Measurements from ENCODE around the gene B3GALT6.

B3GALT6 gene

GRCh38 chr1:1207571-1207892, 24.5 kb upstream of the B3GALT6 start:
- H3K27ac ChIP-seq, result no peak overlapping the region
- no peak for TF ChIP-seq CTCF (IDR thresholded peaks at IDR 0.05)
- TF ChIP-seq ZFX (IDR thresholded peaks at IDR 0.05; ENCODE audit: borderline replicate concordance), result no peak

GRCh38 chr1:1208713-1209433, 23.2 kb upstream of the B3GALT6 start:
- TF ChIP-seq CTCF (IDR thresholded peaks at IDR 0.05), result no peak
- H3K27ac ChIP-seq, result no peak overlapping the region

- no peak overlapping the region for H3K27ac ChIP-seq
- TF ChIP-seq CTCF (IDR thresholded peaks at IDR 0.05) (no peak), ZFX (IDR thresholded peaks at IDR 0.05; ENCODE audit: borderline replicate concordance) (no peak)
Measured at GRCh38 chr1:1210726-1211540, 21.1 kb upstream of the B3GALT6 start.

- no peak overlapping the region for H3K27ac ChIP-seq
- TF ChIP-seq CTCF (IDR thresholded peaks at IDR 0.05) (no peak), ZFX (IDR thresholded peaks at IDR 0.05; ENCODE audit: borderline replicate concordance) (no peak)
Measured at GRCh38 chr1:1211541-1212441, 20.2 kb upstream of the B3GALT6 start.

- H3K27ac ChIP-seq, result no peak overlapping the region
Measured at GRCh38 chr1:1212780-1213344, 19.2 kb upstream of the B3GALT6 start.

More at GRCh38 chr1:1212780-1213344, 19.2 kb upstream of the B3GALT6 start:
- TF ChIP-seq ZFX (IDR thresholded peaks at IDR 0.05; ENCODE audit: borderline replicate concordance) (no peak), CTCF (IDR thresholded peaks at IDR 0.05) (no peak)

Data from 22Rv1 (cell line).